NCI-H2196 treated with DMSO at 0.1 percent for 48 hours (cell line): ENCODE measurements around the gene NSL1.
"Not testable (repeated sequence)": the region's sequence is repeated elsewhere in the genome, so short reads cannot be mapped to it uniquely, and the experiment has no call there.

Experiments used
- DNase-seq: peaks from one replicate; lab custom pipeline; 2025; ENCODE audit not compliant: unreplicated experiment; lab: John Stamatoyannopoulos, UW

Gene NSL1

DNA sequence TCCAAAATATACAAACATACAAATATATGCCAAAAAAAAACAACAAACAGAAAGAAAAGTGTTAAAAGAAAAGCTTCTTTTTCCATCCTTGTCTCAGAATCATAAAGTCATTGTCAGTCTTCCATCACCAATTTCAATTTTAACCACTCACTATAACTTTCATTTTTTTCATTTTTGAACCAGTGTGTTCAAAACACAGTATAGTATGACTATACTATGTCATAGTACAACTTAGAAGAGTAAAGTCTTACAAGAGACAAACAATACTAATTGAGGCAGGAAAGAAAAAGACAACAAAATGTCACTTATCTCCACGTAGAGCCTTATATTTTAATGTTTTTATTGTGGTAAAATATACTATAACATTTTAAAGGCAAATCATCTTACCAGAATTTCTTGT lies 7.6 kb downstream of the NSL1 start:
- DNase-seq = no peak

DNA sequence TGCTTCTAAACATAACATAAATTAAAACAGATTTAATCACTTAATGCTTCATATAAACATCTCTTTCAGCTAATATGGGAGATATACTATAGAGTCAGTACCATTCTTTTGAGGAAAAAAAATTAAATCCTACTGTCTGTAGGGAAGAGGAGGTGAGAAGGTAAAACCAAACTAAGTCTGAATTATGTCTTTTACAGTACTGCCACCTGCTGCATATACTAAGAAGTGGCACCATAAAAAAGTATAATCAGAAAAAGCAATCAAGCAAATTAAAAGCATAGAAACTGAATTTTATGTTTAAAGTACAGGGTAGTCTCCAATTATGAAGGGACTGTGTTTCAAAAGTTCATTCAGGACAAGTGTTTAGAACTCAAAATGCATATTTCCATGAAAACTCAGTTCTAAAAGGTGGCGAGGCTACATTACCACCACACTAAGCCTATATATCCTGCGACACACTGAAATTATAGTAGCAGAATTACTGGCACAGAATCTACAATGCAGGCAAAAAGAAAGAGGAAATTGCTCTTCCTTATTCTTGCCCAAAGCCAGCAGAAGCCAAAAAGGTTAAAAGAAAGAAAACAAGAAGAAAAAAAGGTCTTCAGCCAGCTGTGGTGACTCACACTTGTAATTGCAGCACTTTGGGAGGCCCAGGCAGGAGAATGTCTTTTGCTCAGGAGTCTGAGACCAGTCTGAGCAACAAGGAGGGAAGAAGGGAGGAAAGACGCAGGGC lies 9.0 kb downstream of the NSL1 start:
- DNase-seq = peak; percentile 15

DNA sequence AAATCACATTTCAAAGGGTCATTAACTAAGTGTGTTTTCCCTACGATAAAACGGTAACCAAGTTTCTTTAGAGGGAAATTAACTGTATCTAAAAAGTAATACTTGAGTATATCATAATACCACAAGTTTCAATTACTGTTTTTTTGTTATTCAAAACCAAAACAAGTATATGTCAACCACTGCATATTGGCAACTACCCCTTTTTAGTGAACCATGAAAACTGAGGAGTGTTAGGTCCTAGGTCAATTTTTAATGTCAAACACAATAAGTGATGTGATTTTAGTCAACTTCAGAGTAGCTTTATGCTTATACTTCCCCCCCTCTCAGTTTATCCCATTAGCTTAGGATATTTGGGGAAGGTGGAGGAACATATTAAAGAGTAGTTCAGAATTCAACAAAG lies 10.4 kb downstream of the NSL1 start:
- no peak for DNase-seq

DNA sequence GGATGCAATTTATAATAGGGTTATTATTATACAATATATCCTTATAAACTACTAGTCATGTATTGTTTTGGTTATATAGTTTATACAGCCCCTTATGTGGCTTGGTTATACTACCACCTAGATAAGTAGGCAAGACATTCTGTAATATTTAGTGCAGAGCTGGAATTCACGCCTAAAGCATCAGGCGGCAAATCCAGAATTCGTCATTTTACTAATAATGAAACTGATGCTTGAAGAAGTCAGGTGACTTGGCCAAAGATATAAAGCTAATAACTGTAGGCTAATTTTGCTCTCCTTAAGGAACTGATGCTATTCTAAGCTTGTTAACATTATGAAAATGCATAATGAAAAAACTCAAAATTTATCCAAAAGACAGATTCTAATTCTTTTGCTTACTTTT lies 10.8 kb downstream of the NSL1 start:
- DNase-seq = no peak

DNA sequence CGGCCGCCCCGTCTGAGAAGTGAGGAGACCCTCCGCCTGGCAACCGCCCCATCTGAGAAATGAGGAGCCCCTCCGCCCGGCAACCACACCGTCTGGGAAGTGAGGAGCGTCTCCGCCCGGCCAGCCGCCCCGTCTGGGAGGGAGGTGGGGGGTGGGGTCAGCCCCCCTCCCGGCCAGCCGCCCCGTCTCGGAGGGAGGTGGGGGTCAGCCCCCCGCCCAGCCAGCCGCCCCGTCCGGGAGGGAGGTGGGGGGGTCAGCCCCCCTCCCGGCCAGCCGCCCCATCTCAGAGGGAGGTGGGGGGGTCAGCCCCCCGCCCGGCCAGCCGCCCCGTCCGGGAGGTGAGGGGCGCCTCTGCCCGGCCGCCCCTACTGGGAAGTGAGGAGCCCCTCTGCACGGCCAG lies 12.5 kb downstream of the NSL1 start:
- not testable (repeated sequence) for DNase-seq

DNA sequence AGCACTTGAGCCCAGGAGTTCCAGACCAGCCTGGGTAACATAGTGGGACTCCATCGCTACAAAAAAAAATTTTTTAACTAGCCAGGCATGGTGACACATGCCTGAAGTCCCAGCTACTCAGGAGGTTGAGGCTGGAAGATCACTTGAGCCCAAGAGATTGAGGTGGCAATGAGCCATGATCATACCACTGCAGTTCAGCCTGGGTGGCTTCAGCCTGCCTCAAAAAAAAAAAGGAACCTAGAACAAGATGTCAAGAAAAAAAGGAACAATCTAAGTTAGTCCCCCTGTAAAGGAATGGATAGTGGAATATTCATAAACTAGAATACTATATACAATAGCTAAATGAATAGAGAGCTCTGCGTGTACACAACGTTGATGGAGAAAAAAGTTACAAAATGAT lies 14.4 kb downstream of the NSL1 start:
- DNase-seq = no peak

DNA sequence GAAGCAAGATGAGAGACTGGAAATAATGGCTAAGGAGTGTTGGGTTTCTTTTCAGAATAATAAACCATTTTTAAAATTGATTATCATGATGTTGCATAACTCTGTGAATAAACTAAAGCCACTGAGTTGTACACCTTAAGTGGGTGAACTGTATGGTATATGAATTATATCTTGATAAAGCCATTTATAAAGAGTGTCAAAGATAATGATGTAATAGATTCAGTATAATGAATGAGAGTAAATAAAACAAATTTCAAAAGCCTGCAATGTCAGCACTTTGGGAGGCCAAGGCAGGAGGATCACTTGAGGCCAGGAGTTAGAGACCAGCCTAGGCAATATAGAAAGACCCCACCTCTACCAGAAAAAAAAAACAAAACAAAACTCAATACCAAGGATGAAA lies 16.3 kb downstream of the NSL1 start:
- DNase-seq = no peak

DNA sequence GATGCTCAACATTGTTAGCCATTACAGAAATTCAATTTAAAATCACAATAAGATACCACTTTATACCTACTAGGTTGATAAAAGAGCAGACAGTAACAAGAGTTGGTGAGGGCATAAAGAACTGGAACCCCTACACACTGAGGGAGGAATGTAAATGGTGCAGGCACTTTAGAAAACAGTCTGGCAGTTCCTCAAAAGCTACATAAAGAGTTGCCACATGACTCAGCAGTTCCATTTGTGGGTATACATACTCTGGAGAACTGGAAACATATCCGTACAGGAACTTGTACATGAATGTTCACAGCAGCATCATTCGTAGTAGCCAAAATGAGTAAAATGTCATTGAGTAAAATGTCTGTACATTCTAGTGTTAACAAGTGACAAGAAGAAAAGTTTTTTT lies 17.0 kb downstream of the NSL1 start:
- no peak for DNase-seq

DNA sequence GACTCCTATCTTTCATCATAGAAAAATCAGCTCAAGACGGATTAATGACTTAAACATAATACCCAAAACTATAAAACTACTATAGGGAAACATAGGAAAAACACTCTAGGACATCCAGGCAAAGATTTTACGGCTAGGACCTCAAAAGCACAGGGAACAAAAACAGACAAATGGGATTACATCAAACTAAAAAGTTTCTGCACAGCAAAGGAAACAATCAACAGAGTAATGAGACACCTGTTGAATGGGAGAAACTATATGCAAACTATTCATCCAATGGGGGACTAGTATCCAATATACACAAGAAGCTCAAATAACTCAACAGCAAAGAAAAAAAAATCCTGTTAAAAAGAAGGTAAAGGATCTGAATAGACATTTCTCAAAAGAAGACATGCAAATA lies 18.6 kb downstream of the NSL1 start:
- no peak for DNase-seq

DNA sequence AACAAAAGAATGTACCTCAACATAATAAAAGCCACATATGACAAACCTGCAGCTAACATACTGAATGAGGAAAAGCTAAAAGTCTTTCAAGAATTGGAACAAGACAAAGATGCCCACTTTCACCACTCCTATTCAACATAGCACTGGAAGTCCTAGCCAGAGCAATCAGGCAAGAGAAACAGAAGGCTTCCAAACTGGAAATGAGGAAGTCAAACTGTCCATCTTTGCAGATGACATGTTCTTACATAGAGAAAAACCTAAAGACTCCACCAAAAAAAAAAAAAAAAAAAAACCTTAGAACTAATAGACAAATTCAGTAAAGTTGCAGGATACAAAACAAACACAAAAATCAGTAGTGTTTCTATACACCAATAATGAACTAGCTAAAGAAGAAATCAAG lies 20.2 kb downstream of the NSL1 start:
- no peak for DNase-seq

DNA sequence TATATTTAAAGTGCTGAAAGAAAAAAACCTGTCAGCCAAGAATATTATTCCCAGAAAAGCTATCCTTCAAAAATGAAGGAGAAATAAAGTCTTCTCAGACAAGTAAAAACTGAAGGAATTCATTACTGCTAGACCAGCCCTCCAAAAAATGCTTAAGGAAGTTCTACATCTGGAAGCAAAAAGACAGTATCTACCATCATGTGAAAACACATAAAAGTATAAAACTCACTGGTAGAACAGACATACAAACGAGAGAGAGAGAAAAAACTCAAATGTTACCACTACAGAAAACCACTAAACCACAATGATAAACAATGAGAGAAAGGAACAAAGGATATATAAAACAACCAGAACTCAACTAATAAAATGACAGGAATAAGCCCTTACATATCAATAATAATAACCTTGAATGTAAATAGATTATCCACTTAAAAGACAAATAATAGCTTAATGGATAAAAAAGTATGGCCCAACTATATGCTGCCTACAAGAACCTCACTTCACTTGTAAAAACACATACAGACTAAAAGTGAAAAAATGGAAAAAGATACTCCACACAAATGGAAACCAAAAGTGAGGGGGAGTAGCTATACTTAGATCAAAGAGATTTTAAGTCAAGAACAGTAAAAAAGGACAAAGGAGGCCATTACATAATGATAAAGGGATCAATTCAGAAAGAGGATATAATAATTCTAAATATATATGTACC lies 22.0 kb downstream of the NSL1 start:
- DNase-seq = no peak

DNA sequence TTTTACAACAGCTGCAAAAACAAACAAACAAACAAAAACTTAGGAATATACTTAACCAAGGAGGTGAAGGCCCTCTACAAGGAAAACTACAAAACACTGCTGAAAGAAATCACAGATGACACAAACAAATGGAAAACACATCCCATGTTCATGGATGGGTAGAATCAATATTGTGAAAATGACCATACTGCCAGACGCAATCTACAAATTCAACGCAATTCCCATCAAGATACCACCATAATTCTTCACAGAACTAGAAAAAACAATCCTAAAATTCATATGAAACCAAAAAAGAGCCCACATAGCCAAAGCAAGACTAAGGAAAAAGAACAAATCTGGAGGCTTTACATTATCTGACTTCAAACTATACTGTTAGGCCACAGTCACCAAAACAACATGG lies 24.8 kb downstream of the NSL1 start:
- DNase-seq = not testable (repeated sequence)

DNA sequence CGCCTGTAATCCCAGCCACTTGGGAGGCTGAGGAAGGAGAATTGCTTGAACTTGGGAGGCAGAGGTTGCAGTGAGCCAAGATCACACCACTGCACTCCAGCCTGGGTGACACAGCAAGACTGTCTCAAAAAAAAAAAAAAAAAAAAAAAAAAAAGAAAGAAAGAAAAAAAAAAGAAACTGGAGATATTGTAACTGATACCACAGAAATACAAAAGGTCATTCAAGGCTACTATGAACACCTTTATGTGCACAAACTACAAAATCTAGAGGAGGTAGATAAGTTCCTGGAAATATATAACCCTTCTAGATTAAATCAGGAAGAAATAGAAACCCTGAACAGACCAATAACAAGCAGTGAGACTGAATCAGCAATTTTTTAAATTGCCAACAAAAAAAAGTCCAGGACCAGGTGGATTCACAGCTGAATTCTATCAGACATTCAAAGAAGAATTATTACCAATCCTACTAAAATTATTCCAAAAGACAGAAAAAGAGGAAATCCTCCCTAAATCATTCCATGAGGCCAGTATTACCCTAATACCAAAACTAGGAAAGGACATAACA lies 26.8 kb downstream of the NSL1 start:
- DNase-seq = not testable (repeated sequence)

DNA sequence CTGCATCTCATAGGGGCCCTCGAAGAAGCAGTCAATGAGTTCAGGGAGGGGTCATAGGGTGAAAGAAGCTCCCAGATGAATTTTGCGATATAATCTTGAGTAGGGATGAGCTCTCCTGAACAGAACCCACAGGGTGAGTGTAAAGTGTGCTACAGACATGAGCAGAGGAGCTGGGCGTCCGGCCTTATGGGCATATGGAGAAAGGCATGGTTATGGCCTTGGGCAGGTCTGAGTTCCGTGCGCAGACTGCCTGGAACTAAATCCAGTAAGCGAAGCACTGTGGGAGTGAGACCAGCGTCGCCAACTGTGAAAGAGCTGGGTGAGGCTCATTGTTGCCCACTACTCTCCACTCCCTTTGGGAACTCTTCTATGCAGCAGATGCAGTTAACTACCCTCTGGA lies 28.7 kb downstream of the NSL1 start:
- DNase-seq = no peak

DNA sequence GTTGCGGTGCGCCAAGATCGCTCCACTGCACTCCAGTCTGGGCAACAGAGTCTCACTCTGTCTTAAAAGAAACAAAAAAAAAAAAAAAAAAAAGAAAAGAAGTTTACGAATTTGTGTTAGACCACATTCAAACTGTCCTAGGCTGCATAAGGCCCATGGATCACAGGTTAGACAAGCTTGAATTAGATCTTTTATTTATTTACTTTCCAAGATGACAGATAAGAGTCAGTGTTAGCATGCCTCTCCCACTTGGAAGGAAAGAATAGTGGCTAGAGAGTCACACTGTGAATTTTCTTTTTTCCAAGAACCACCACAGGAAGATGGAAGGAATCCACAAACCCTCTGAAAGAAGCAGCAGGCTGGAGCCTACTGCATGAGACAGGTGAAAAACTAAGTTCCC lies 29.3 kb downstream of the NSL1 start:
- no peak for DNase-seq

DNA sequence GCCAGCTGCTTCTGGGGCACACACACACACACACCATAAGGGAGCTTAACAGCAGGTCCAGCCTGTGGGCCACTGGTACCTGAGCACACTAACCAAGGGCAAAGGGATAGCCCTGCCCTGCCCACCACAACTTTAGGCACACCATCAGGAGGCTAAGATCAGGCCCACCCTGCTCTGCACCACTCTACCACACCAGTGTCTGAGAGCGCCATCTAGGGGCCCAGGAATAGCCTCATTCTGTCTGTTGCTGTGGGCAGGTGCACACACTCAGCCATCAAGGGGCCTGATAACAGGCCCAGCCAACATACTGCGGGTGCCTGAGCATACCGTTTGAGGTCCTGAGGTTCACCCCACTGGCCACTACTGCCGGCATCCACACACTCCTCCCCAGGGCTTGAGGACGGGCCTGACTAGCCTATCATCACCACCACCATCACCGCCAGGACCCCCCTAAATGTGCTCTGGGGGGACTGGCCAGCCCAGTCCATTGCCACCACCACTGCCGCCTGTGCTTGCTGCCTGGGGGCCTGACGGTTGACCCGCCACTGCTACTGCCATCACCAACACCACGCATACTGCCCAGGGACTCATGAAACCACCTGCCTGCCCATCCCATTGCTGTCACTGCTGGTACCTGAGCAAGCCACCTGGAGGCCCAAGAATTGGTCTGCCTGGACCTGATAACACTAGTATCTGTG lies 31.3 kb downstream of the NSL1 start:
- DNase-seq = no peak

DNA sequence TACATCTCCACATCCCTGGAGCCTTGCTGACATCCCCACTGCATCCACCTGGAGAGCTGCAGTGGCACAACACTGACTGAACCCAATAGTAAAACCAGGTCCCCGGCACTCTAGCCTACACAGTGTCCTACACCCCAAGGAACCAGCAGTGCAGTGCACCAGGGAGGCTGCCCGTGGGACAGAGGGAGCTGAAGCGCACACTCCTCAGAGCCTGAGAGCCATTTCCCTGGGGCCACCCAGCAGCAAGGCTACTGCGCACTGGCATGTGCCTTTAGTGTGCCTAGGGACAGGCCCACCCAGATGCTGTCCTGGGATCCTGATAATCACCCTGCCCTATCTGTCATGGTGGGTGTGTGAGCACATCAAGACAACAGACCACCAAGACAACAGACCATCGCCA lies 31.9 kb downstream of the NSL1 start:
- no peak for DNase-seq

DNA sequence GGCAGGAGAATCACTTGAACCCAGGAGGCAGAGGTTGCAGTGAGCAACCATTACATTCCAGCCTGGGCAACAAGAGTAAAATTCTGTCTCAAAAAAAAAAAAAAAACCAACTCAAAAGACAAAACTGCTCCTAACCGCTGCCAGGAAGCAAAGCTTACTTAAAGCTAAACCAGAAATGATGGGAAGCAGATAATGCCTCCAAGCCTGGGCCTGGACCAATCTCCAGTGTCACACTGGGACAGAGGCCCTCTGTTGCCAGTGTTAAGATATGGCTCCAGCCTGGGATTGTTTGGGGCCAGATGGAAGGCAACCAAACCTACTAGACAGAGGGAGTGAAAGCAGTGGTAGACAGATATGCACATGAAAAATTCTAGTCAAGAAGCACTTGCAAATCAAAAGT lies 36.9 kb downstream of the NSL1 start:
- DNase-seq = no peak

DNA sequence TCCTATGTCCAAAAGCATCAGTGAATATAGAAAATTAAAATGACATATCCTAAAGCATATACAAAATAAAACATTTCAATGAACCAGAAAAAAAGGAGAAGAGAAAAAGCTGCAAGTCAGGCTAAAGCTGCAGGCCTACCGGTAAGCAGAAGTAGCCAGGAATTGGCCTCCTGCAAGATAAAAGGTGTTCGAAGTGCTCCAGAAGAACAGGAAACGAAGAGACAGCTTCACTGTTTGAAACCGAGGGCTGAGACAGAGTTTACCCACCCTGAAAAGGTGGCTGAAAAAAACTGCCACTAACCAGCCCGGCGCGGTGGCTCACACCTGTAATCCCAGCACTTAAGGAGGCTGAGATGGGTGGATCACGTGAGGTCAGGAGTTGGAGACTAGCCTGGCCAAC lies 37.4 kb downstream of the NSL1 start:
- DNase-seq = no peak

DNA sequence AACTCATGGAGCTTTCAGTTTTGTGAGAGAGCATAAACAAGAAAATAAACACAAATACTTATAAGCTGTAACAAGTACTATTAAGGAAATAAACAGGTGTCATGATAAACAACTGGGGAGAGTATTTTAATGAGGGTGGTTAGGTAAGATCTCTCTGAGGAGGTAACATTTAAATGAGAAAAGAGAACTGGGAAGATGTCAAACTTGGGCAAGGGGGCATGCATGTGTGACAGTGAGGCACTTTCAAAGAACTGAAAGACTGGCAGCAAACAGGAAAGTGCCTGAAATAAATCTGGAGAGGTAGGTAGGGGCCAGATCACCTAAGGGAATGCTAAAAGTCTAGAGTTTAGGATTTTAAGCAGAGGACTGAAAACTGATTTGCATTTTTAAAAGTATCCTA lies 37.8 kb downstream of the NSL1 start:
- DNase-seq = no peak

DNA sequence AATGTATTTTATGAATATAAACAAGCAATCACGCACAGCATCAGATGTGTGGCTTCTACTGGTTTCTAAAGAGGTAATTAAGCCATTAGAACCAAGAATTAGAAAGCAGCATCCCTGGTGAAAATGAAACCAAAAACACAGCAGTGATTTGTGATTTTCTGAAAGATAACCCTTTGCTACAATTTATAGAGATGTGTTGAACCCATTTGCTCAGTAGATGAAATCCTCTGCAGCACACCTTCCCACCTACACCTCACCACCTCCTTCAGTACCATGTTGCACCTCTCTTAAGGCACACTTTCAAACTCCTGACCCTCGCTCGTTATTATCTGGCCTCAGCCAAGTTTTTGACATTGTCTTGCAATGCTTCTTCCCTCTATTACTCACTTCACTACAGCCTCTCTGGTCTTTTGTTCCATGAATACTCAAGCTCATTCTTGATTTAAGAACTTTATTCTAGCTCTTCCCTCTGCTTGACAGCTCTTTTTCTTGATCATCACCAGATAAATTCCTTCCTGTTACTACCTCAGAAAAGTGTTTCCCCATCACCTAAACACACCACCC lies 38.6 kb downstream of the NSL1 start:
- DNase-seq = no peak
